Heart left ventricle (tissue), 16 donors: ENCODE measurements around the gene HSPB6. TPM values are rescaled to one million over a fixed set of nuclear protein-coding genes. Genes with fewer than 3 reads are reported as not detected.
A peak's percentile ranks its signal among the peaks of the same experiment; 100 is the strongest.

Experiments used
- ATAC-seq, 4 donors: fragments of 200-7000 bp; cut with Tn5 transposase; one replicate each; pipeline ENCODE4 v1.9.1; 2020 to 2022; ENCODE audit warnings: moderate library complexity in 4 of 4, mild to moderate bottlenecking in 3 of 4, moderate number of reproducible peaks in 1 of 4
- DNase-seq, 5 donors: peaks; one replicate each; pipeline ENCODE4 v3.0.0-alpha.2; 2020
- H3K27ac ChIP-seq, 12 donors: fragments of 200-600 bp; sonication (generic) in 4 of 12; one replicate each; pipeline versions ENCODE4 v1.5.0 to v1.8.0; 2016 to 2022; ENCODE audit warnings: mild to moderate bottlenecking in 2 of 12
- H3K27me3 ChIP-seq, 9 donors: fragments of 200-600 bp; sonication (generic) in 2 of 9; one replicate each; pipeline versions ENCODE4 v1.5.1 to v1.8.0; 2016 to 2022; ENCODE audit warnings: mild to moderate bottlenecking in 3 of 9
- H3K36me3 ChIP-seq, 9 donors: fragments of 200-600 bp; sonication (generic) in 2 of 9; one replicate each; pipeline versions ENCODE4 v1.5.0 to v1.8.0; 2018 to 2022; ENCODE audit warnings: mild to moderate bottlenecking in 2 of 9
- H3K4me1 ChIP-seq, 12 donors: fragments of 200-600 bp; sonication (generic) in 4 of 12; one replicate each; pipeline versions ENCODE4 v1.5.0 to v1.8.0; 2016 to 2022; ENCODE audit warnings: mild to moderate bottlenecking in 3 of 12
- H3K4me3 ChIP-seq, 12 donors: fragments of 200-600 bp; sonication (generic) in 4 of 12; one replicate each; pipeline versions ENCODE4 v1.5.0 to v1.8.0; 2017 to 2022; ENCODE audit warnings: mild to moderate bottlenecking in 9 of 12, moderate library complexity in 4 of 12
- H3K9me3 ChIP-seq, 12 donors: fragments of 200-600 bp; sonication (generic) in 4 of 12; one replicate each; pipeline versions ENCODE4 v1.5.0 to v1.8.0; 2016 to 2022; ENCODE audit warnings: mild to moderate bottlenecking in 1 of 12
- CTCF ChIP-seq, 12 donors: fragments of 200-600 bp; sonication (generic) in 4 of 12; IDR thresholded peaks; one replicate each; pipeline versions ENCODE4 v1.5.0 to v1.8.0; 2018 to 2022; ENCODE audit warnings: antibody characterized with exemption in 12 of 12, mild to moderate bottlenecking in 5 of 12
- POLR2A ChIP-seq, 2 donors: fragments of 450-650 bp; IDR thresholded peaks; one replicate each; pipeline ENCODE4 v1.6.1; 2017; ENCODE audit warnings: antibody characterized with exemption in 2 of 2, mild to moderate bottlenecking in 2 of 2, moderate library complexity in 2 of 2
- WGBS, 4 donors: extraction: QIAGEN DNeasy Blood & Tissue Kit in 2 of 4; methylation state at CpG; one replicate each; pipeline versions ENCODE4 v1.1.5 to v1.1.7; 2013 to 2018; 5-methylcytosine and 5-hydroxymethylcytosine counted together
- intact Hi-C, 10 donors: fragments of 100-400 bp; cut with DNase I; formaldehyde crosslinking; loops; one replicate each; pipeline versions ENCODE4 v1.11.1 to v1.14.2; 2022
- polyA plus RNA-seq, 2 donors: library from polyadenylated mRNA; stranded (reverse); fragments of 200-250 nt; gene quantifications; one replicate each; pipeline ENCODE4 v1.2.3, GENCODE V29; 2013
- total RNA-seq, 9 donors: library from RNA; depleted of rRNA in 2 of 9; stranded (reverse); fragments of >200 nt in 2 of 9; fragmentation: NEBNext Ultra II Directional in 3 of 9; extraction: Animal tissue kit (Norgen Biotek cat#: 25700) in 3 of 9; gene quantifications; one replicate each; pipeline versions ENCODE4 v1.1.0 to v1.2.4, GENCODE V29; 2016 to 2023
- donor health status: ischemic (EF 13 %, LVEDD 7.1; RV severe dilation, severe dysfunction).
- donor health status: healthy with polysubstance abuse.
- donor health status: DM: no; HTN: yes; CAD: no.
- donor health status: DM: no; HTN: no; CAD: no.
- donor health status: ischemic (EF 25% LVEDD 6.9; RV normal size, moderate dysfunction).
- donor health status: ischemic (EF 25% LVEDD 5.7; RV mildly dilated, moderate dysfunction).
- donor health status: healthy.
- donor health status: DM: yes; HTN: yes; CAD: no.
- donor health status: ischemic (EF 35%, LVEDD 5.7; RV mildly dilated, moderate dysfunction).
- donor health status: nonischemic (EF 11% LVEDD 7.7; RV severe dilation, severe dysfunction).
- donor health status: DM: yes; HTN: yes; CAD: no.
- donor health status: PGD.
- donor health status: ischemic (EF 29% LVEDD 5.4; RV normal size, mild dysfunction).
- donor health status: nonischemic (EF 23%, LVEDD 6.1; RV moderate dilation, normal function).

Gene HSPB6
- total and polyA plus RNA-seq, 11 donors = 156 to 1,012 (median 585) TPM

GRCh38 chr19:35713904-35714495 is 42.8 kb downstream of the HSPB6 start:
- 78 to 88% (median 79%) methylated on average over 12 of the region's 12 CpGs for WGBS, 4 donors
- H3K4me3 ChIP-seq = peak overlapping the region in 1 of 12 donors; percentile 20
- intact Hi-C loops = loop anchor here in 4 of 10 donors (10.0 kb wide), 4 partner anchors 169 to 449 kb away; partner anchors contain the start of genes LRFN3 (in 2 of the 4), FFAR3 (in 1 of the 4), TMEM147 (in 1 of the 4) and USF2 (in 1 of the 4)

GRCh38 chr19:35713506-35713850 is 43.4 kb downstream of the HSPB6 start:
- no peaks in the 10 kb centered on the region for H3K9me3 ChIP-seq
- TF ChIP-seq CTCF (IDR thresholded peaks at IDR 0.05) (no peak), POLR2A (IDR thresholded peaks at IDR 0.05) (no peak)
- H3K4me1 ChIP-seq = peaks cover 0 to 17% (median 11%) of the 10 kb centered on the region in 12 donors
- DNase-seq = no peak
- intact Hi-C loops = loop anchor here in 4 of 10 donors (10.0 kb wide), 4 partner anchors 169 to 449 kb away; partner anchors contain the start of genes LRFN3 (in 2 of the 4), FFAR3 (in 1 of the 4), TMEM147 (in 1 of the 4) and USF2 (in 1 of the 4)
- ATAC-seq = no peak
- no peak overlapping the region for H3K27ac ChIP-seq
- peak overlapping the region in 1 of 12 donors; percentile 20 for H3K4me3 ChIP-seq
- H3K27me3 ChIP-seq = no peaks in the 10 kb centered on the region
- 69 to 80% (median 78%) methylated on average over 2 of the region's 2 CpGs for WGBS, 4 donors
- H3K36me3 ChIP-seq = no peaks in the 10 kb centered on the region

More at GRCh38 chr19:35713904-35714495, 42.8 kb downstream of the HSPB6 start:
- Histone ChIP-seq H3K9me3 (no peaks in the 10 kb centered on the region), H3K27ac (no peak overlapping the region), H3K4me1 (peaks cover 1 to 22% (median 15%) of the 10 kb centered on the region in 12 donors), H3K27me3 (no peaks in the 10 kb centered on the region), H3K36me3 (no peaks in the 10 kb centered on the region)
- ATAC-seq (no peak), DNase-seq (no peak)
- TF ChIP-seq POLR2A (IDR thresholded peaks at IDR 0.05) (no peak), CTCF (IDR thresholded peaks at IDR 0.05) (no peak)

GRCh38 chr19:35712567-35713505 is 44.0 kb downstream of the HSPB6 start:
- peaks cover 0 to 16% (median 11%) of the 10 kb centered on the region in 12 donors for H3K4me1 ChIP-seq
- 66 to 84% (median 75%) methylated on average over 11 of the region's 11 CpGs for WGBS, 4 donors
- H3K27me3 ChIP-seq = no peaks in the 10 kb centered on the region
- ATAC-seq = no peak
- H3K27ac ChIP-seq = no peak overlapping the region
- no peak for DNase-seq
- H3K36me3 ChIP-seq = no peaks in the 10 kb centered on the region
- TF ChIP-seq CTCF (IDR thresholded peaks at IDR 0.05) (no peak), POLR2A (IDR thresholded peaks at IDR 0.05) (no peak)
- no peaks in the 10 kb centered on the region for H3K9me3 ChIP-seq
- H3K4me3 ChIP-seq = peak overlapping the region in 1 of 12 donors; percentile 20
- intact Hi-C loops = loop anchor here in 4 of 10 donors (10.0 kb wide), 4 partner anchors 168 to 448 kb away; partner anchors contain the start of genes LRFN3 (in 2 of the 4), FFAR3 (in 1 of the 4), TMEM147 (in 1 of the 4) and USF2 (in 1 of the 4)
